Progenitor cell of endocrine pancreas (in vitro differentiated cells): ENCODE results near the gene ATP12A. TPM values are rescaled to one million over a fixed set of nuclear protein-coding genes. Genes with fewer than 3 reads are reported as not detected.
"Not testable (repeated sequence)": the region's sequence is repeated elsewhere in the genome, so short reads cannot be mapped to it uniquely, and the experiment has no call there.

Experiments
- DNase-seq: peaks from one replicate; pipeline ENCODE4 v3.0.0; 2021; ENCODE audit warnings: low spot score; ENCODE audit not compliant: unreplicated experiment
- H3K27ac Mint-ChIP-seq: 2 replicates; pipeline ENCODE4 v1.8.0; 2021; ENCODE audit warnings: mild to moderate bottlenecking, moderate library complexity, mixed read lengths
- H3K27me3 Mint-ChIP-seq: 2 replicates; pipeline ENCODE4 v1.8.0; 2021; ENCODE audit warnings: mixed read lengths
- H3K36me3 Mint-ChIP-seq: 2 replicates; pipeline ENCODE4 v1.8.0; 2022; ENCODE audit warnings: mixed read lengths; ENCODE audit not compliant: insufficient read depth
- H3K4me1 Mint-ChIP-seq: 2 replicates; pipeline ENCODE4 v1.8.0; 2021; ENCODE audit warnings: low read depth, mixed read lengths
- H3K4me3 Mint-ChIP-seq: 2 replicates; pipeline ENCODE4 v1.8.0; 2021; ENCODE audit warnings: low read depth, mild to moderate bottlenecking, moderate library complexity, mixed read lengths
- H3K9me3 Mint-ChIP-seq: 2 replicates; pipeline ENCODE4 v1.8.0; 2021; ENCODE audit warnings: low read depth, mixed read lengths
- CTCF ChIP-seq: fragments of 200-600 bp; sonication (generic); IDR thresholded peaks from one replicate; pipeline ENCODE4 v1.5.0; 2021; ENCODE audit warnings: antibody characterized with exemption, mild to moderate bottlenecking; ENCODE audit not compliant: unreplicated experiment
- total RNA-seq: library from RNA; stranded (reverse); gene quantifications from 2 replicates; pipeline ENCODE4 v1.2.1, GENCODE V29; 2021

ATP12A gene
- total RNA-seq, 1 donor from 2014 or later, result 1.9 TPM

- Mint-ChIP-seq H3K4me3 (no peak overlapping the region), H3K36me3 (no peaks in the 10 kb centered on the region), H3K27ac (no peak overlapping the region), H3K27me3 (peaks cover 16% of the 10 kb centered on the region), H3K9me3 (peaks cover 2% of the 10 kb centered on the region), H3K4me1 (no peaks in the 10 kb centered on the region)
- DNase-seq, result no peak
- no peak for TF ChIP-seq CTCF
These were observed 45.2 kb downstream of the ATP12A start for GRCh38 chr13:24725379-24725778.

GRCh38 chr13:24727731-24728601 is 47.8 kb downstream of the ATP12A start:
- Mint-ChIP-seq H3K4me3 (no peak overlapping the region), H3K4me1 (no peaks in the 10 kb centered on the region), H3K36me3 (no peaks in the 10 kb centered on the region), H3K9me3 (peaks cover 14% of the 10 kb centered on the region), H3K27me3 (peaks cover 16% of the 10 kb centered on the region), H3K27ac (no peak overlapping the region)
- no peak for DNase-seq
- peak; percentile 82 for TF ChIP-seq CTCF

GRCh38 chr13:24730873-24731567 is 50.8 kb downstream of the ATP12A start:
- H3K9me3 Mint-ChIP-seq, result peaks cover 14% of the 10 kb centered on the region
- H3K27me3 Mint-ChIP-seq, H3K36me3 Mint-ChIP-seq, DNase-seq, H3K4me3 Mint-ChIP-seq, H3K27ac Mint-ChIP-seq, H3K4me1 Mint-ChIP-seq: not testable (repeated sequence)

- Mint-ChIP-seq H3K4me1 (no peaks in the 10 kb centered on the region), H3K27ac (no peak overlapping the region), H3K4me3 (no peak overlapping the region), H3K36me3 (no peaks in the 10 kb centered on the region), H3K27me3 (peaks cover 6% of the 10 kb centered on the region), H3K9me3 (peaks cover 12% of the 10 kb centered on the region)
- no peak for TF ChIP-seq CTCF
- DNase-seq, result no peak
These were observed 54.7 kb downstream of the ATP12A start for GRCh38 chr13:24734950-24735349.

GRCh38 chr13:24737042-24737441 is 56.8 kb downstream of the ATP12A start:
- no peak for TF ChIP-seq CTCF
- Mint-ChIP-seq H3K9me3 (peaks cover 2% of the 10 kb centered on the region), H3K27ac (no peak overlapping the region), H3K27me3 (peaks cover 9% of the 10 kb centered on the region), H3K4me3 (no peak overlapping the region), H3K36me3 (no peaks in the 10 kb centered on the region), H3K4me1 (no peaks in the 10 kb centered on the region)
- DNase-seq, result no peak
